RWPE1 (cell line): ENCODE results near the gene TDRD12.

Source experiments
- CTCF ChIA-PET: fragments of 350-600 bp; sonication (Branson Sonifier 250); formaldehyde crosslinking; extraction: SDS; loops from one replicate; lab custom pipeline; 2021; lab: Yijun Ruan, JAX
- POLR2A ChIA-PET: fragments of 400-600 bp; formaldehyde crosslinking; extraction: SDS; loops from one replicate; lab custom pipeline; 2020; ENCODE audit warnings: antibody characterized with exemption; ENCODE audit not compliant: low non-redundant PET; lab: Yijun Ruan, JAX
- DNase-seq: peaks from one replicate; pipeline ENCODE4 v3.0.0; 2012; ENCODE audit warnings: low spot score
- H3K27ac ChIP-seq: fragments of 450-650 bp; 2 replicates; pipeline ENCODE4 v1.5.1; 2017
- CTCF ChIP-seq: fragments of 450-650 bp; conservative IDR thresholded peaks from 2 replicates; pipeline ENCODE4 v1.5.1; 2017; ENCODE audit warnings: low read depth, mild to moderate bottlenecking

The TDRD12 gene

GRCh38 chr19:32818536-32818935 is 99.0 kb downstream of the TDRD12 start:
- DNase-seq, result no peak
- TF ChIP-seq CTCF, result no peak
- POLR2A ChIA-PET, result no interaction called here
- no peak overlapping the region for H3K27ac ChIP-seq
- CTCF ChIA-PET, result no interaction called here

- POLR2A ChIA-PET, result no interaction called here
- DNase-seq, result no peak
- no peak for TF ChIP-seq CTCF
- CTCF ChIA-PET, result no interaction called here
- H3K27ac ChIP-seq, result no peak overlapping the region
Measured at GRCh38 chr19:32819419-32820400, 100.1 kb downstream of the TDRD12 start.

GRCh38 chr19:32822916-32823746 is 103.6 kb downstream of the TDRD12 start:
- ChIA-PET POLR2A (no interaction called here), CTCF (no interaction called here)
- no peak for TF ChIP-seq CTCF

GRCh38 chr19:32823747-32824102 is 104.2 kb downstream of the TDRD12 start:
- CTCF ChIA-PET, result no interaction called here

More at GRCh38 chr19:32822916-32823746, 103.6 kb downstream of the TDRD12 start:
- H3K27ac ChIP-seq, result no peak overlapping the region
- no peak for DNase-seq

GRCh38 chr19:32824191-32824751 is 104.7 kb downstream of the TDRD12 start:
- no peak overlapping the region for H3K27ac ChIP-seq
- POLR2A ChIA-PET, result no interaction called here
- no peak for TF ChIP-seq CTCF
- DNase-seq, result no peak
- CTCF ChIA-PET, result no interaction called here

More at GRCh38 chr19:32823747-32824102, 104.2 kb downstream of the TDRD12 start:
- DNase-seq, result no peak
- TF ChIP-seq CTCF, result no peak
- POLR2A ChIA-PET, result no interaction called here
- H3K27ac ChIP-seq, result no peak overlapping the region
